Mesendoderm (in vitro differentiated cells): Measurements from ENCODE around the gene TSPAN15.

Experiments used
- DNase-seq: peaks from one replicate; pipeline ENCODE4 v3.0.0; 2013
- H2AK5ac ChIP-seq: 2 replicates; pipeline ENCODE4 v1.6.1; 2013; ENCODE audit warnings: low read length, inconsistent platforms
- H2BK120ac ChIP-seq: 2 replicates; pipeline ENCODE4 v1.6.1; 2013; ENCODE audit warnings: low read depth, mild to moderate bottlenecking, low read length, moderate library complexity, mixed read lengths
- H2BK15ac ChIP-seq: replicated peaks from 2 replicates; pipeline ENCODE4 v1.6.1; 2013; ENCODE audit warnings: low read depth, mild to moderate bottlenecking, moderate library complexity
- H2BK5ac ChIP-seq: 2 replicates; pipeline ENCODE4 v1.6.1; 2013; ENCODE audit warnings: low read length, inconsistent platforms
- H3K18ac ChIP-seq: 2 replicates; pipeline ENCODE4 v1.6.1; 2013; ENCODE audit warnings: mild to moderate bottlenecking, low read length, mixed read lengths
- H3K23ac ChIP-seq: one replicate; pipeline ENCODE4 v1.6.1; 2013; ENCODE audit warnings: low read length
- H3K27ac ChIP-seq: 2 replicates; pipeline ENCODE4 v1.5.1; 2013; ENCODE audit warnings: low read depth, mild to moderate bottlenecking, inconsistent platforms, low read length, moderate library complexity
- H3K27me3 ChIP-seq: 2 replicates; pipeline ENCODE4 v1.6.1; 2013; ENCODE audit warnings: low read length, control low read depth, mild to moderate bottlenecking, inconsistent platforms; ENCODE audit not compliant: insufficient read depth, poor library complexity
- H3K36me3 ChIP-seq: 2 replicates; pipeline ENCODE4 v1.6.1; 2013; ENCODE audit warnings: low read length, inconsistent platforms; ENCODE audit not compliant: control insufficient read depth, insufficient read depth
- H3K4ac ChIP-seq: one replicate; pipeline ENCODE4 v1.6.1; 2013; ENCODE audit warnings: low read depth, mild to moderate bottlenecking, low read length, moderate library complexity
- H3K4me1 ChIP-seq: 2 replicates; pipeline ENCODE4 v1.6.1; 2013; ENCODE audit warnings: low read depth, low read length, inconsistent platforms; ENCODE audit not compliant: control insufficient read depth
- H3K4me2 ChIP-seq: 2 replicates; pipeline ENCODE4 v1.6.1; 2013; ENCODE audit warnings: low read length
- H3K4me3 ChIP-seq: 2 replicates; pipeline ENCODE4 v1.5.1; 2013; ENCODE audit warnings: mild to moderate bottlenecking, low read length
- H3K56ac ChIP-seq: one replicate; pipeline ENCODE4 v1.6.1; 2013; ENCODE audit warnings: low read length
- H3K79me1 ChIP-seq: 2 replicates; pipeline ENCODE4 v1.6.1; 2013; ENCODE audit warnings: low read length, inconsistent platforms
- H3K79me2 ChIP-seq: 2 replicates; pipeline ENCODE4 v1.6.1; 2013; ENCODE audit warnings: mild to moderate bottlenecking, low read length; ENCODE audit not compliant: control insufficient read depth, insufficient read depth
- H3K9ac ChIP-seq: 2 replicates; pipeline ENCODE4 v1.6.1; 2013; ENCODE audit warnings: low read length, inconsistent platforms
- H4K5ac ChIP-seq: one replicate; pipeline ENCODE4 v1.6.1; 2013; ENCODE audit warnings: low read length
- H4K8ac ChIP-seq: one replicate; pipeline ENCODE4 v1.6.1; 2013; ENCODE audit warnings: low read depth, mild to moderate bottlenecking, control low read depth, low read length, moderate library complexity
- WGBS: extraction: QIAGEN DNeasy Blood & Tissue Kit; methylation state at CpG from one replicate; pipeline ENCODE4 v1.1.7; 2013; ENCODE audit warnings: low lambda C conversion rate, missing lambda C conversion rate; ENCODE audit not compliant: insufficient coverage; ENCODE audit errors: extremely low coverage; 5-methylcytosine and 5-hydroxymethylcytosine counted together

The TSPAN15 gene

DNA sequence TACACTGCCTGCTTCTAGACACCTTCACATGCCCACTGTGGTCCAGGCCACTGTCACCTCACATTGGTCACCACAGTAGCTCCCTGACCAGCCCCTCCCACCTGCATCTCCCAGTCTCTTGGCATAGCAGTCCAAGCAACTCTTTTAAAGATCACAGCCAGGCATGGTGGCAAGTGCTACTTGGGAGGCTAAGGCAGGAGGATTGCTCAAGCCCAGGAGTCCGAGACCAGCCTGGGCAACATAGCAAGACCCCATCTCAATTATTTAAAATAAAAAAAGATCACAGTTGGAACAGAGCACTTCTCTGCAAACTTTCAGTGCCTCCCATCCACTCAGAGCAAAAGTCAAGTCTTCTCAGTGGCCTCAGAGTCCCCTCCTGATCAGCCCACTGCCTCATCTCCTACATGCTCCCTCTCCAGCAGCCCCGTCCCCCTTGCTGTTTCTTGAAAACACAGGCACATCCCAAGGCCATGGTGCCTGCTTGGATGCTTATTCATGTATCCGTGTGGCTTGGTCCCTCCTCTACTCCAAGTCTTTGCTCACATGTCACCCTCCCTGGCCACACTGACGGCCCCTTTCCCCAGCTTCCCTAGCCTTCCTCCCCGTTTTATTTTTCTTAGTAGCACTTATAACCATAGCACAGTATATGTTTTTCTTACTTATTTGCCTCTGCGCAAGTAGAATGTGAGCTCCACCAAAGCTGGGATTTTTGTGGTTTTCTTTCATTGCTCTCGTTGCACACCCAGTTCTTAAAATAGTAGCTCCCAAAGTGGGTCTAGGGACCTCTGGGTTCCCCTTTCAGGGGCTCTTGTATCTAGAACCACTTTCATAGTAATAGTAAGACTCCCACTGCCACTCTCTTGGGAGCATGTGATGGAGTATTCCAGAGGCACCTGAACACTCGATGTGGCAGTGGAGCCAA is 19.5 kb downstream of the TSPAN15 start:
- Histone ChIP-seq H3K79me2 (no peaks in the 10 kb centered on the region), H4K8ac (no peak overlapping the region), H3K4me2 (no peak overlapping the region), H2BK15ac (no peak overlapping the region), H3K18ac (no peak overlapping the region), H3K56ac (no peak overlapping the region), H2AK5ac (no peak overlapping the region), H3K4me3 (no peak overlapping the region), H3K36me3 (no peaks in the 10 kb centered on the region), H3K79me1 (no peaks in the 10 kb centered on the region), H3K4ac (no peak overlapping the region), H3K23ac (no peak overlapping the region), H3K27me3 (no peaks in the 10 kb centered on the region), H2BK5ac (no peak overlapping the region), H3K27ac (no peak overlapping the region), H2BK120ac (no peak overlapping the region), H3K9ac (no peak overlapping the region), H4K5ac (no peak overlapping the region), H3K4me1 (no peaks in the 10 kb centered on the region)
- WGBS = no CpG with 5 or more reads among the region's 8 CpGs
- DNase-seq = no peak

DNA sequence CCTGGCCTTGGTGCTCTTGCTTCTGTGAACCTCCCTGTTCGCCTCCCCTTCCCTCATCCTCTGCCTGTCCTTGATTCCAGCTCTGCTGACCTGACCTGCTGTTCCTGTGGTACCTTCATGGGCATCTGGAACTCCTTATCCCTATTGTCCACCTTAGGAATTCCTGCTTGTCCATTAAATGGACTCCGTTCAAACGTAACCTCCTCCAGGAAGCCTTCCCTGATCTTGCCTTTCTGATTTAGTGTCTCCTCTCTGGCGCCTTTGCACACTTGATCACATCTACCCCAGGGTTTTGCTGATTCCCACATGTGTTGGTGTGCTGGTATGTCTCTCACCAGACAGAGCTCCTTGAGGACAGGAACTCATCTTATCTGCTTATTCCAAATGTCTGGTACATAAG is 20.9 kb downstream of the TSPAN15 start:
- H4K5ac ChIP-seq = no peak overlapping the region
- no CpG with 5 or more reads among the region's 4 CpGs for WGBS
- no peak overlapping the region for H4K8ac ChIP-seq
- no peaks in the 10 kb centered on the region for H3K79me1 ChIP-seq
- no peaks in the 10 kb centered on the region for H3K36me3 ChIP-seq
- no peak overlapping the region for H3K4ac ChIP-seq
- H3K56ac ChIP-seq = no peak overlapping the region
- H2BK15ac ChIP-seq = no peak overlapping the region
- DNase-seq = no peak
- H3K23ac ChIP-seq = no peak overlapping the region
- no peaks in the 10 kb centered on the region for H3K79me2 ChIP-seq
- no peaks in the 10 kb centered on the region for H3K27me3 ChIP-seq
- no peak overlapping the region for H3K9ac ChIP-seq
- H3K27ac ChIP-seq = no peak overlapping the region
- no peaks in the 10 kb centered on the region for H3K4me1 ChIP-seq
- H2BK120ac ChIP-seq = no peak overlapping the region
- no peak overlapping the region for H3K18ac ChIP-seq
- no peak overlapping the region for H2BK5ac ChIP-seq
- no peak overlapping the region for H2AK5ac ChIP-seq
- no peak overlapping the region for H3K4me2 ChIP-seq
- no peak overlapping the region for H3K4me3 ChIP-seq

DNA sequence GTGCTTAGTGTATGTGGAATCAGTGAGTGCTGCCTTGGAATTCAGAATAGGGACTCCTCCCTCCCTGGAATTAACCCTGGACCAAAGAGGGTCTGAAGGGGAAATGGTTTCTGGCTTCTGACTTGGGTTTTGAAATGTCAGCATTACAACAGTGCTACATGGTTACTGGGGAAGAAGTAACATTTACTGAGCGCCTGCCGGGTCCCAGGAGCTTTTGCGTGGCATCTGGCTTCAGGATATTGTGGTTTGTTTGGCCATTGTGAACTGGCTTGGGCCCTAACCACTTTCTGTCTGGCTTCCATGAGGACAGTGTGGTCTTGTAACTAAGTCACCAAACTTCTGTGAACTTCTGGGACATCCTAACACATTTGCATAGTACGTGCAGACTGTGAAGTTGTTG is 21.3 kb downstream of the TSPAN15 start:
- no peaks in the 10 kb centered on the region for H3K79me2 ChIP-seq
- H3K4me1 ChIP-seq = no peaks in the 10 kb centered on the region
- no peak overlapping the region for H3K4ac ChIP-seq
- H3K27me3 ChIP-seq = no peaks in the 10 kb centered on the region
- no peak overlapping the region for H3K4me3 ChIP-seq
- H3K9ac ChIP-seq = no peak overlapping the region
- no peaks in the 10 kb centered on the region for H3K36me3 ChIP-seq
- no peaks in the 10 kb centered on the region for H3K79me1 ChIP-seq
- H4K8ac ChIP-seq = no peak overlapping the region
- no peak overlapping the region for H2BK15ac ChIP-seq
- WGBS = no CpG with 5 or more reads among the region's 4 CpGs
- no peak for DNase-seq
- no peak overlapping the region for H3K4me2 ChIP-seq
- no peak overlapping the region for H2BK5ac ChIP-seq
- no peak overlapping the region for H3K56ac ChIP-seq
- no peak overlapping the region for H4K5ac ChIP-seq
- H2BK120ac ChIP-seq = no peak overlapping the region
- no peak overlapping the region for H3K23ac ChIP-seq
- H3K27ac ChIP-seq = no peak overlapping the region
- no peak overlapping the region for H3K18ac ChIP-seq
- H2AK5ac ChIP-seq = no peak overlapping the region

DNA sequence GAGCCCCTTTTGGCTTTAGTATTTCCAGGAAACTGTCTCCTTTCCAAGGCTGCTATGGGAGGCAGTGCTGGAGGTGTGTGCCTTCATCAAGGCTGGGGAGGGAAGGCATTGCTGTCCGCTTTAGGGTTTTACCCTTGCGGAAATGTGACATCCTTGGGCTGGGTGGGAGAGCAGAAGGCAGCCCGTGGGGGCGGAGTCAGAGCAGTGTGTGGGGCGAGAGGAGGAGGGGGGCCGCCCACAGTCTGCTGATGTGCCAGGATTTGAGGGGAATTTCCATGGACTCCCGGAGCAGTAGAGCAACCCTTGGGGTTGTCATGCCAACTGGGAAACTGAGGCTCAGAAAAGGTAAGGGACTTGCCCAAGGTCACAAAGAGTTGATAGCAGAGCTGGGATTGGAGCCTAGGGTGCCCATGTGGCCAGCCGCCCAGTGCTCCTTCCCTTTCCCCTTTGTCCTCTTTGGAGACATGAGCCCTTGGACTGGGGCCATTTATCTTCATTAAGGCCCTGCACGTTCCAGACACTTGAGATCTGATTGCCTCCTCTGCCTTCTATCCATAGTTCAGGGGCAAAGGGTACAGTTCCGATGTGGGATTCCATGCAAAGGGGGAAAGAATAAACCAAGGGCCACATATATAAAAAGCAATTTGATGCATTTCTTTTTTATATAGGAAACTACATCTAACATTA is 22.2 kb downstream of the TSPAN15 start:
- no peak for DNase-seq
- H3K36me3 ChIP-seq = no peaks in the 10 kb centered on the region
- no peak overlapping the region for H3K18ac ChIP-seq
- H3K4ac ChIP-seq = no peak overlapping the region
- no peak overlapping the region for H3K9ac ChIP-seq
- no peak overlapping the region for H2BK5ac ChIP-seq
- H2BK15ac ChIP-seq = no peak overlapping the region
- H3K4me2 ChIP-seq = no peak overlapping the region
- no peaks in the 10 kb centered on the region for H3K79me1 ChIP-seq
- H3K23ac ChIP-seq = no peak overlapping the region
- H3K27me3 ChIP-seq = no peaks in the 10 kb centered on the region
- H3K27ac ChIP-seq = no peak overlapping the region
- WGBS = no CpG with 5 or more reads among the region's 10 CpGs
- H3K56ac ChIP-seq = no peak overlapping the region
- H2BK120ac ChIP-seq = no peak overlapping the region
- H4K8ac ChIP-seq = no peak overlapping the region
- H2AK5ac ChIP-seq = no peak overlapping the region
- no peak overlapping the region for H3K4me3 ChIP-seq
- no peak overlapping the region for H4K5ac ChIP-seq
- no peaks in the 10 kb centered on the region for H3K4me1 ChIP-seq
- H3K79me2 ChIP-seq = no peaks in the 10 kb centered on the region

DNA sequence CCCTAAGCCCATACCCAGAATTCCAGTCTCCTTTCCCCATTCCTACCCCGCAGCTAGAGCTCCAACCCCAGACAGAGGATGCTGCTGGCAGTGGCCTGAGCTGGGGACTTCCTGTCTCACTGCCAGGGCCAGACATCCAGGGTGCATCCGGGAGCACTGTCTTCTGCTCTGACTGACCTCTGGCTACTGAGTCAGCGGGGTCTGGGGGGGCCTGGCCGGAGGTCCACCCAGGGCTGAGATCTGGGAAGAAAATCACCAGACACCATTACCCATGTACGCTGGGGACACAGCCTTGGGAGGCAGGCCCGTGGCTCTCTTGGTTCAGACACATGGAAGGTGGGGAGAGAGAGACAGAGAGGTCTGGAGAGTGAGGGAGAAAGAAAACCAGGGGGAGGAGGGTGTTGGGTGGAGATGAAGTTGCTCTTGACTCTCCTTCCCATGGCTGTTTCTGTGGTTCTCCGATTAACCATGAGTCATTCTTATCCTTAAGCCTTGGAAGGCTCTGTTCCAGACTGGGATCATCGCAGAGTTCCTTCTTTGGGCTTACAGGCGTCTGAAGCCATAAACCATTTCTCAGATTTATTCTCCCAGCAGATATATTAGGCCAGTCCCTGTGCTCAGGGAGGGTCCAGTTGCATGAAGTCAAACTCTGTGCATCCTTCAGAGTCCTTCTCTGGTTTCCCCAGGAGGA is 23.6 kb downstream of the TSPAN15 start:
- no peak overlapping the region for H3K27ac ChIP-seq
- WGBS = no CpG with 5 or more reads among the region's 9 CpGs

More for the DNA sequence above, 23.6 kb downstream of the TSPAN15 start:
- no peak overlapping the region for H3K23ac ChIP-seq
- no peak overlapping the region for H3K9ac ChIP-seq
- no peaks in the 10 kb centered on the region for H3K79me1 ChIP-seq
- DNase-seq = no peak
- no peak overlapping the region for H3K4me2 ChIP-seq
- no peak overlapping the region for H2BK15ac ChIP-seq
- no peaks in the 10 kb centered on the region for H3K27me3 ChIP-seq
- no peaks in the 10 kb centered on the region for H3K79me2 ChIP-seq
- no peak overlapping the region for H3K4me3 ChIP-seq
- H2BK120ac ChIP-seq = no peak overlapping the region
- no peak overlapping the region for H3K56ac ChIP-seq
- H4K5ac ChIP-seq = no peak overlapping the region
- H2AK5ac ChIP-seq = no peak overlapping the region
- no peak overlapping the region for H3K4ac ChIP-seq
- H3K18ac ChIP-seq = no peak overlapping the region
- no peak overlapping the region for H4K8ac ChIP-seq
- H3K4me1 ChIP-seq = no peaks in the 10 kb centered on the region
- H2BK5ac ChIP-seq = no peak overlapping the region
- H3K36me3 ChIP-seq = no peaks in the 10 kb centered on the region
